Psoas muscle (tissue), 8 donors: ENCODE measurements around the gene PRKN. TPM values are rescaled to one million over a fixed set of nuclear protein-coding genes. Genes with fewer than 3 reads are reported as not detected.

Experiments
- ATAC-seq, 4 donors: fragments of 200-7000 bp; cut with Tn5 transposase; one replicate each; pipeline ENCODE4 v1.9.1; 2020; ENCODE audit warnings: moderate library complexity in 3 of 4, mild to moderate bottlenecking in 2 of 4
- DNase-seq, 2 donors: peaks; one replicate each; pipeline ENCODE4 v3.0.0-alpha.2; 2020
- H3K27ac ChIP-seq: fragments of 200-600 bp; one replicate; pipeline ENCODE4 v1.8.0; 2022
- H3K27me3 ChIP-seq, 3 donors: fragments of 200-600 bp in 1 of 3; one replicate each; pipeline versions ENCODE4 v1.6.1 to v1.8.0; 2013 to 2022; ENCODE audit warnings: low read length in 2 of 3, mild to moderate bottlenecking in 2 of 3, moderate library complexity in 1 of 3; ENCODE audit not compliant: insufficient read depth in 3 of 3
- H3K36me3 ChIP-seq, 2 donors: fragments of 200-600 bp in 1 of 2; one replicate each; pipeline versions ENCODE4 v1.6.1 to v1.8.0; 2013 to 2022; ENCODE audit warnings: low read depth in 1 of 2, mild to moderate bottlenecking in 1 of 2, moderate library complexity in 1 of 2; ENCODE audit not compliant: insufficient read depth in 1 of 2
- H3K4me1 ChIP-seq: fragments of 200-600 bp; one replicate; pipeline ENCODE4 v1.8.0; 2022
- H3K4me3 ChIP-seq: fragments of 200-600 bp; one replicate; pipeline ENCODE4 v1.8.0; 2022; ENCODE audit warnings: mild to moderate bottlenecking
- H3K9me3 ChIP-seq: fragments of 200-600 bp; one replicate; pipeline ENCODE4 v1.8.0; 2022
- WGBS, 3 donors: extraction: QIAGEN DNeasy Blood & Tissue Kit; methylation state at CpG; one replicate each; pipeline versions ENCODE4 v1.1.6 to v1.1.7; 2013; 5-methylcytosine and 5-hydroxymethylcytosine counted together
- intact Hi-C, 2 donors: fragments of 100-400 bp; cut with DNase I; formaldehyde crosslinking; loops; one replicate each; pipeline versions ENCODE4 v1.11.0 to v1.14.2; 2022
- polyA plus RNA-seq, 3 donors: library from polyadenylated mRNA; stranded (reverse); fragments of 200-250 nt; gene quantifications; one replicate each; pipeline ENCODE4 v1.2.3, GENCODE V29; 2013
- total RNA-seq, 4 donors: library from RNA; stranded (reverse); fragmentation: NEBNext Ultra II Directional in 2 of 4; extraction: Animal tissue kit (Norgen Biotek cat#: 25700) in 2 of 4; gene quantifications; one replicate each; pipeline versions ENCODE4 v1.2.1 to v1.2.4, GENCODE V29; 2021 to 2023
- TF ChIP-seq, protein P1 (sequence below): fragments of 200-600 bp; IDR thresholded peaks from one replicate; pipeline ENCODE4 v1.8.0; 2022; ENCODE audit warnings: antibody characterized with exemption
- donor health status: healthy with polysubstance abuse.
- donor health status: DM: no; HTN: no; CAD: no; lungs with moderate emphysema.
- donor health status: Bipolar disorder and iron deficiency.
- donor health status: healthy.
- donor health status: DM: yes; HTN: yes; CAD: no.
- donor health status: DM: no; HTN: no; CAD: no.
- donor health status: DM: no; HTN: no; CAD: no.
- donor health status: DM: yes; HTN: yes; CAD: no.

PRKN gene
- total and polyA plus RNA-seq, 7 donors, result 1.5 to 19.5 (median 11.7) TPM

DNA sequence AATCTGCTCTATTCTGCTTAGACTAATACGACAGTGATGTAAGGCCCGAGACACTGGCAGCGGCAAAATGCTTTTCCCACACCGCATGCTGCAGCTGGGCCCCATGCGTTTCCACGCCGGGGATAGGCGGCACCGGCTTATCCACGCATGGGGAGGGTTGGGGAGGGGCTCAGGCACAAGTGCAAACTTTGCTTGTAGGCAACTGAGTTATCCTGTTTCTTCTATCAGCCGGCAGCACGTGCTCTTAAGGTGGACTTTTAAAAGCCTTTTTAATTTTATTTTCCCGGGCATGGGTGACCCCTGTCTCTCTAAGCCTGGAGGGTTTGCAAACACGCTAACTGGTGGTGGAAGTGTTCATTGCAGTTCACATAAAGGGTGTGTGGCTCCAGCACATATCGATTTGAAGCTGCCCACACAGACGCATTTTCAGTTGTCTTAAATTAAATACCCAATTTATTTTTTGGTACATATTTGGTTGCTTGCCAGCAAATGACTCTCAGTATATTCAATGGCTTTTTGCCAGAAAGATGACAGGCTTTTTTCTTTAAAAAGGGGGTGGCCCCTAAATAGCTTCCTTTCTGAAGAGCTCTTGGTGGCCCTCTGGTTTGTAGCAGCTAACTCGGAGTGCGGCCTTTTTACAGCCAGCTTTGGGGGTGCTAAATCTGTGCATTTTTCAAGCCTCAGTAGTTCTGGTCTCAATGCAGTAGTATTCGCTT, 891.9 kb downstream of the PRKN start:
- no peaks in the 10 kb centered on the region for H3K9me3 ChIP-seq
- H3K27ac ChIP-seq, result no peak overlapping the region
- H3K27me3 ChIP-seq, result no peaks in the 10 kb centered on the region
- no peak for DNase-seq
- TF ChIP-seq, protein P1, sequence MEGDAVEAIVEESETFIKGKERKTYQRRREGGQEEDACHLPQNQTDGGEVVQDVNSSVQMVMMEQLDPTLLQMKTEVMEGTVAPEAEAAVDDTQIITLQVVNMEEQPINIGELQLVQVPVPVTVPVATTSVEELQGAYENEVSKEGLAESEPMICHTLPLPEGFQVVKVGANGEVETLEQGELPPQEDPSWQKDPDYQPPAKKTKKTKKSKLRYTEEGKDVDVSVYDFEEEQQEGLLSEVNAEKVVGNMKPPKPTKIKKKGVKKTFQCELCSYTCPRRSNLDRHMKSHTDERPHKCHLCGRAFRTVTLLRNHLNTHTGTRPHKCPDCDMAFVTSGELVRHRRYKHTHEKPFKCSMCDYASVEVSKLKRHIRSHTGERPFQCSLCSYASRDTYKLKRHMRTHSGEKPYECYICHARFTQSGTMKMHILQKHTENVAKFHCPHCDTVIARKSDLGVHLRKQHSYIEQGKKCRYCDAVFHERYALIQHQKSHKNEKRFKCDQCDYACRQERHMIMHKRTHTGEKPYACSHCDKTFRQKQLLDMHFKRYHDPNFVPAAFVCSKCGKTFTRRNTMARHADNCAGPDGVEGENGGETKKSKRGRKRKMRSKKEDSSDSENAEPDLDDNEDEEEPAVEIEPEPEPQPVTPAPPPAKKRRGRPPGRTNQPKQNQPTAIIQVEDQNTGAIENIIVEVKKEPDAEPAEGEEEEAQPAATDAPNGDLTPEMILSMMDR, result no peak
- WGBS, 3 donors, result 47 to 50% (median 47%) methylated on average over 19 of the region's 19 CpGs
- ATAC-seq, result no peak
- H3K36me3 ChIP-seq, result no peaks in the 10 kb centered on the region
- intact Hi-C loops, result no loop called here
- no peak overlapping the region for H3K4me3 ChIP-seq
- H3K4me1 ChIP-seq, result no peaks in the 10 kb centered on the region

DNA sequence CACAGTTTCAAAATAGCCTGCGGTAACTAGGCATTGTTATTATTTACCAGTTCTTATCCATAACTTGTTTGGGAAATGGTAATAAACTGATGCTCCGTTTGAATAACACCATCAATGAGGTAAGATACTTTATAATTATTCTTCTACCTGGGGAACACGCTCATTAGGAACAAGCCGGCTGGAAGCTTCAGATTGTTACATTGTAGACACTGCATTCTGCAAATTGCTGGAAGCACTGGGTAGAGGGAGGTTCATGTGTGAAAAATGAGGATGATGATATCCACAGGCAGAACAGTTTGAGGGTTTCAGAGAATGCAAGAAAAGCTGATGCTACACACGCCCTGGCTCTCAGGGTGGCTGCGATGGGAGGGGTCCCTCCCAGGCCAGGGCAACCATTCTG, 893.1 kb downstream of the PRKN start:
- TF ChIP-seq, protein P1, result no peak

DNA sequence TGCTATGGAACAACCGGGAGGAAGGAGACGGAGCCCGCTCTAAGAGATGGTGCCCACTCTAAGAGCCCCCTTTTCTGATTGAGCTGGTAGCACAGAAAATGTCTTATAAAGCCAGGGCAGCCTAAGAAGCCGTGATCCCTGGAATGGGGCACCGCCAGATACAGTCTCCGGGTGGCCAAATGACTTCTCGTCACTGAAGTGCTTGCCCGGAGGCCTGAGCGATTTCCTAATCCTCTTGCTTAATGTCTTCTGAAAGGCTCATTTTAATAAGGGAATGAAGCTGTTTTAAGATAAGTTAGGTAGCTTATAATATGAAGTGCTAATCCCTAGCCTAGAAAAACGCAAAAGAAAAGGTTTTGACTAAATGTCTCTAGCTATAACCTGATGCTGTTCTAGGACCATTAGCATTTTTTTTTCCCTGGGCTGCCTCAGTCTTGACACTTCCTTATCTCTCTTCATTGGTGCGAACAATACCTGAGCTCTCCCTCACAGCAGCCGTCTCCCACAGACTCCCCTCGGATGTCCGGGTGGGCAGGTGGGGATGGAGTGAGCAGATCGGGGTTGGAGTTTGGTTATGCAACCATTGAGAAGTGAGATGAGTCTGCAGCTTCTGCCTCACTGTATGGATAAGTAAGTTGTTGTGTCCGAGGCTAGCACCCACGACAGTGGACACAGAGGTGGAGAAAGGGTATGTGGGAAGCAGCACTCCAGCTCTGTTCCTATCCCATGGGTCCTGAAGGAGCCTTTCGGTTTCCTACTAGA, 894.3 kb downstream of the PRKN start:
- no peak overlapping the region for H3K27ac ChIP-seq
- TF ChIP-seq, protein P1, result no peak
- 87 to 95% (median 88%) methylated on average over 18 of the region's 18 CpGs for WGBS, 3 donors
- H3K9me3 ChIP-seq, result no peaks in the 10 kb centered on the region
- no peak overlapping the region for H3K4me3 ChIP-seq
- no peak for ATAC-seq
- no peak for DNase-seq
- intact Hi-C loops, result no loop called here
- H3K4me1 ChIP-seq, result no peaks in the 10 kb centered on the region
- H3K36me3 ChIP-seq, result no peaks in the 10 kb centered on the region
- no peaks in the 10 kb centered on the region for H3K27me3 ChIP-seq

More for the DNA sequence above, 893.1 kb downstream of the PRKN start:
- DNase-seq (no peak), ATAC-seq (no peak)
- H3K4me1 ChIP-seq, result no peaks in the 10 kb centered on the region
- H3K27ac ChIP-seq, result no peak overlapping the region
- H3K27me3 ChIP-seq, result no peaks in the 10 kb centered on the region
- intact Hi-C loops, result no loop called here
- H3K4me3 ChIP-seq, result no peak overlapping the region
- WGBS, 3 donors, result 94 to 97% (median 97%) methylated on average over 6 of the region's 6 CpGs
- no peaks in the 10 kb centered on the region for H3K36me3 ChIP-seq
- H3K9me3 ChIP-seq, result no peaks in the 10 kb centered on the region

DNA sequence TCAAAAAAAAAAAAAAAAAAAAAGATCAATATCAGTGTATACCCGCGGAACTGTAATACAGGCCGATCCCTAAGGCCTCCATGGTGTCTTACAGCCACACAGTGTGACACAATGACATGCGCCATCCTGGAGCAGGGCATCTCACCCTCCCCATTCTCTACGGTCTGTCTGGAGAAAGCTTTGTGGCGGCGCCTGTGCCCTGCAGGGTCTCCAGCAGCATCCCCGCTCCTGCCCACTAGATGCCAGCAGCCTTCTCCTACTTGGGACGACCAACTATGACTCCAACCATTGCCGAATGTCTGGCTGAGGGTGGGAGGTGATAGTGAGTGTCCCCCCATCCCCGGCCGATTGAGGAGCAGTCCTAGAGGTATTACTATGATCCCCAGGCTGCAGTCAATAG, 894.9 kb downstream of the PRKN start:
- Histone ChIP-seq H3K4me1 (no peaks in the 10 kb centered on the region), H3K27ac (no peak overlapping the region), H3K36me3 (no peaks in the 10 kb centered on the region), H3K4me3 (no peak overlapping the region), H3K27me3 (no peaks in the 10 kb centered on the region), H3K9me3 (no peaks in the 10 kb centered on the region)
- TF ChIP-seq, protein P1, result no peak
- WGBS, 3 donors, result 92 to 99% (median 97%) methylated on average over 10 to 12 of the region's 12 CpGs
- DNase-seq (no peak), ATAC-seq (no peak)
- intact Hi-C loops, result no loop called here
